Epithelial cell of prostate (primary cell): Measurements from ENCODE around the gene SIDT2.
"Not testable (repeated sequence)": the region's sequence is repeated elsewhere in the genome, so short reads cannot be mapped to it uniquely, and the experiment has no call there.

ENCODE experiments used
- DNase-seq: peaks from one replicate; pipeline ENCODE4 v3.0.0-alpha.2; 2011; ENCODE audit warnings: low read depth, low spot score
- H3K27ac ChIP-seq: fragments of 450-650 bp; 2 replicates; pipeline ENCODE4 v1.5.1; 2017; ENCODE audit warnings: mild to moderate bottlenecking

The SIDT2 gene

DNA sequence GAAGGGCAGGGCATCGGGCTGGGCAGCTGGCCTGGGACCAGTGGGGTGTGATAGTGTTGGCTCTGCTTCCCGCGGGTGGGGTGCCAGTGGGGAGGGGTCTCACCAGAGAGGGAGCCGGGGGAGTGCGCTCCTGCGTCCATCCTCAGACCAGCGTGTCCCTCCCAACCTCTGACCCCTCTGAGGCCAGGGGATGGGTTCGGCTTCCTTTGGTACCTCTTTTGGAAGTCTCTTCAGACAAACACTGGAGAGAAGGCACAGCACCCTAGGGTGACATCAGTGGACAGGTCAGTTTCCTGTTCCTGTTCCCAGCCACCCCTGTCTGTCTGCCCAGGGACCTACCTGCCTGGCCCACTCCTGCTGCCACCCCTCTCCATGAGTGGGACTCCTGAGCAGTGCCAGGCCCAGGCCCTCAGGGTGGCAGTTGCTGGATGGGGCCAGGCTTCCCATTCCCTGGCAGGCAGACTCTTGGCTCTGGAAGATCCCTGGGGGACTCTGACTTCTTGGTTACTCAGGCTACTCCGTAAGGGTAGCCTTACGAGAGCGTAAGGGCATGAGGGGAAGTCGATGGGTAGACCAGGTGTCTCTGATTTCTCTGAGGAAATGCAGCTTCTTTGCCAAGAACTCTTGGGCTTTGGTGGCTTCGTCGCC lies 23.2 kb downstream of the SIDT2 start:
- no peak overlapping the region for H3K27ac ChIP-seq
- DNase-seq = no peak

DNA sequence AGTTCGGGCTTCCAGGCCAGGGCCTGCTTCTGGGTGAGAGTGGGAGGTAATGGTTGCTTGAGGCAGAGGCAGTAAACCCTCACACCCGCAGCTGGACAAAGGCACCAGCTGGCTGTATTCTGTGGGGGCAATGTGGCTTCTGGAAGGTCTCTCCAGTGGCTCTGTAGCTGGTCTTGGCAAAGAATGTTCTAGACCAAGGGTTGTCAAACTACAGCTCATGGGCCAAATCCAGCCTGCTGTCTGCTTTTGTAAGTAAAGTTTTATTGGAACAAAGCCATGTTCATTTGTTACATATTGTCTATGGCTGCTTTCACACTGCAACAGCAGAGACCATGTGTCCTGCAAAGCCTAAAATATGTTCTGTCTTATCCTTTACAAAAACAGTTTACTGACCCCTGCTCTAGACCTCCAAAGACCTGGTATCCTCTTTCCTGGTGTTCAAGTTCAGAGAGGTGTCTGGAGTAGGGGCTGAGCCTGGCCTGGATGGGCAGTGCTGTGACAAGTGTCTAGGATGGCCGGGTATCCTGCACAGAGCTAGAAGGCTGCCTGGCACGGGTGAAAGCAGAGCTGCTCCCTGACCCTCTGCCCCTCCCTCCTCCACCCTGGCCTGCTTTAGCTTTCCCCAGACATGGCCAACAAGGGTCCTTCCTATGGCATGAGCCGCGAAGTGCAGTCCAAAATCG lies 24.0 kb downstream of the SIDT2 start:
- DNase-seq = no peak
- H3K27ac ChIP-seq = no peak overlapping the region

DNA sequence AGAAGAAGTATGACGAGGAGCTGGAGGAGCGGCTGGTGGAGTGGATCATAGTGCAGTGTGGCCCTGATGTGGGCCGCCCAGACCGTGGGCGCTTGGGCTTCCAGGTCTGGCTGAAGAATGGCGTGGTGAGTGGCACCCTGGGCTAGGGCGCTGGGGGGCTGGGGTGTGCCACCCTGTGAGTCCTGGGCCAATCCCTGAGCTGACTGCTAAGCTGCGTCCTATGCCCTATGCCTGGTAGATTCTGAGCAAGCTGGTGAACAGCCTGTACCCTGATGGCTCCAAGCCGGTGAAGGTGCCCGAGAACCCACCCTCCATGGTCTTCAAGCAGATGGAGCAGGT lies 24.5 kb downstream of the SIDT2 start:
- no peak for DNase-seq
- no peak overlapping the region for H3K27ac ChIP-seq

DNA sequence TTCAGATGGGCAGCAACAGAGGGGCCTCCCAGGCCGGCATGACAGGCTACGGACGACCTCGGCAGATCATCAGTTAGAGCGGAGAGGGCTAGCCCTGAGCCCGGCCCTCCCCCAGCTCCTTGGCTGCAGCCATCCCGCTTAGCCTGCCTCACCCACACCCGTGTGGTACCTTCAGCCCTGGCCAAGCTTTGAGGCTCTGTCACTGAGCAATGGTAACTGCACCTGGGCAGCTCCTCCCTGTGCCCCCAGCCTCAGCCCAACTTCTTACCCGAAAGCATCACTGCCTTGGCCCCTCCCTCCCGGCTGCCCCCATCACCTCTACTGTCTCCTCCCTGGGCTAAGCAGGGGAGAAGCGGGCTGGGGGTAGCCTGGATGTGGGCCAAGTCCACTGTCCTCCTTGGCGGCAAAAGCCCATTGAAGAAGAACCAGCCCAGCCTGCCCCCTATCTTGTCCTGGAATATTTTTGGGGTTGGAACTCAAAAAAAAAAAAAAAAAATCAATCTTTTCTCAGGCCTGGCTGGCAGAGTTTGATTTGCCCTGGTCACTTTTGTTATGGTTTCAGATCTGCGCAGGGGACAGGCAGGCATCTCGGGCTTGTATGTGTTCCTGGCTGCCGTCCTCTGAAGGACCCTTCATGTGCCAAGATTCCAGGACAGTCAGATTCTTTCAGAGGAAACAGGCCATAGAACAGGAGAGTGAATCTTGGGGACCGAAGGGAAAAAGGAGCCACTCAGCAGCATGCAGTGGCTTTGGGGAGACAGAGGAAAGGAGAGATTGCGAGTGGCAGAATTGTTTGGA lies 25.9 kb downstream of the SIDT2 start:
- DNase-seq = no peak
- H3K27ac ChIP-seq = no peak overlapping the region

DNA sequence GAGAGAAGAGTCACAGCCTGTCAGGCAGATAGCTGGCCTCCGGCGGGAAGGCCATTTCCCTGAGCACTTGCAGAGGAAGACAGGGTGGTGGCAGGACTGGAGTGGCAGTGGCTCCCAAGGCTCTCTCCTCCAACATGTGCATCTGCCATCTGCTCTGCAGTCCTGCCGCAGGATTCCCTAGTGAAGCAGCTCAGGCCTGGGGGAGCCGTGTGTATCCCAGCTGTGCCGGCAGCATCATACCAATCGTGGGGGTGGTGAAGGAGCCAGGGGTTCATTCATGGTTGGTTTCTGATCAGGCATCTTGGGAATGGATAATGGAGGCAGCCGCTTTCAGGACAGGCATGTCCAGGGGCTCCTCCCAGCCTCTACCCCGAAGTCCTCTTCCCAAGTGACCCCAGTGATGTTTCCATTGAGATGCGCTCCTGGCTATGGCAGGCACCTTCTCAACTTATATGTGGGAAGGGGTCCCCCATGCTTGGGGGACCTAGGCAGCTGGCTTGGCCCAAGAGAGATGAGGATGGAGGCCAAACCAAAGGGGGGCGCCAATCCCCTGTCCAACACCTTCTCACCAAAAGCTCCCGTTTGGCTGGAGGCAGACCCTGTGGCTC lies 26.8 kb downstream of the SIDT2 start:
- no peak for DNase-seq
- H3K27ac ChIP-seq = no peak overlapping the region

DNA sequence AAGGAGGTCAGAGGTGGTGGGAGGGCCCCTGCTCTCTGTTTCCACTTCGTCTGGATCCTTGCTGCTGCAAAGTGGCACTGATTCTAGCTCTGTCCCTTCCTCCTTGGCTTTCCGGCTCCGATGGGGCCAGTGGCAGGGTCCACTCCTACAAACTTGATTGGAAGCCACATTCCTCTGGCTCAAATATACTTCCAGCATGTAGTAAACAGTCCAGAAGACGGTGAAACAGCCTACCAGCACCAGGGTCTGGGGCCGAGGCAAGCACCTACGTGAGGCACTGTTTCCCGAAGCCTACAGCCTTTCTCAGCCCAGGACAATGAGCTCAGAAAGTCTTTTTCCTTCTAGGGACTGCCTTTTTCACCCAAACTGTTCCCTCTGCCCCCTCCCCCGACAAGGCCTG lies 27.6 kb downstream of the SIDT2 start:
- not testable (repeated sequence) for DNase-seq, H3K27ac ChIP-seq

DNA sequence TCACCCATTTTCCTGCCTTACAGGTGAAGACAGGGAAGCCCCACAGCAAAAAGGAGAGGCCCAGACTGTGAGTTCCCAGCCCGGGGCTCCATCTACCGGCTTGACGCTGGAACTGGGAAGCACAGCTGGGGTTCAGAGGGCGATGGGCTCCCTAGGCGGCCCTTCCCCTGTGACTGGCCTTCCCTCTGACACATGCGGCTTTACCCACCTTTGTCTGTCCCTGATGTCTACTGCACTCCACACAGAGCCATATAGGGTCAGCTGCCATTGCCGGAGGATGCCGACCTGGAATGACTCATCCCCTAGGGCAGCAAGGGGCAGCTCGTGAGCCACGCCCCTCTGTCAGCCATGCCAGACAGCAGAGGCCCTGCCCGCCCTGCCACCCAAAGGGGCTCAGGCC lies 28.3 kb downstream of the SIDT2 start:
- not testable (repeated sequence) for DNase-seq, H3K27ac ChIP-seq

DNA sequence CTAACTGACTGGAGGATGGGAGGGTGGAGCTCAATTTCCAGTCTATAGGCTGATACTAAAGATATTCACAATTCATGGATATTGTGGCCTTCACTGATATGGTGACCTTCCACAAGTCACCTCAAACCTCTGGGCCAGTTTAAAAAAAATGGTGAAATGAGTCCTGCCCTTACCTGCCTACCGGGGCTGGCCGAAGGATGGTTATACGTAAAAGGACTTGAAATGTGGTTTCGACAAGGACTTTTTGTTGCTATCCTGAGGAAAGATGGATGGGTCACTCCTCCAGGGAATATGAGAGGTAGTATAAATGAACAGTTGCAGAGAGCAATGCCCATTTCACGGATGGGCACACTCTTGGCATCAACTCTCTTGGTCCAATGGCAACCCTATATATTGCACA lies 28.9 kb downstream of the SIDT2 start:
- DNase-seq, H3K27ac ChIP-seq: not testable (repeated sequence)

DNA sequence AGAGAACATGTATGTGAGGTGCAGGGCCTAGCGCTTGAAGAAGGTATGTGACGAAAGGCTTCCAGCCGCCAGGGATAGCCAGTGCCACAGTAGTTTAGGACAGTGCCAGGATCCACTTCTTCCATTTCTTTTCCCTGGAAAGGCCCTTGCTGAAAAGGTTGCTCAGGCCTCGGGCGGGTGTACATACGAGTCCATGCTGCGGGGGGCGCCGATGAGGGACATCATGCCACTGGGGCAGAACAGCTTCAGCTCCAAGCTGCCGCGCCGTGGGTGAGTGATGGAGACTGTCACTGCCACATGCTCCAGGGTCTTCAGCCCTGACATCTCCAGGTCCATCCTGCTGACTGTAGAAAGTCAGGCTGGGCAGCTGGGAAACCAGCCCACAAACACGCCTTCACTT lies 30.2 kb downstream of the SIDT2 start:
- not testable (repeated sequence) for H3K27ac ChIP-seq, DNase-seq

DNA sequence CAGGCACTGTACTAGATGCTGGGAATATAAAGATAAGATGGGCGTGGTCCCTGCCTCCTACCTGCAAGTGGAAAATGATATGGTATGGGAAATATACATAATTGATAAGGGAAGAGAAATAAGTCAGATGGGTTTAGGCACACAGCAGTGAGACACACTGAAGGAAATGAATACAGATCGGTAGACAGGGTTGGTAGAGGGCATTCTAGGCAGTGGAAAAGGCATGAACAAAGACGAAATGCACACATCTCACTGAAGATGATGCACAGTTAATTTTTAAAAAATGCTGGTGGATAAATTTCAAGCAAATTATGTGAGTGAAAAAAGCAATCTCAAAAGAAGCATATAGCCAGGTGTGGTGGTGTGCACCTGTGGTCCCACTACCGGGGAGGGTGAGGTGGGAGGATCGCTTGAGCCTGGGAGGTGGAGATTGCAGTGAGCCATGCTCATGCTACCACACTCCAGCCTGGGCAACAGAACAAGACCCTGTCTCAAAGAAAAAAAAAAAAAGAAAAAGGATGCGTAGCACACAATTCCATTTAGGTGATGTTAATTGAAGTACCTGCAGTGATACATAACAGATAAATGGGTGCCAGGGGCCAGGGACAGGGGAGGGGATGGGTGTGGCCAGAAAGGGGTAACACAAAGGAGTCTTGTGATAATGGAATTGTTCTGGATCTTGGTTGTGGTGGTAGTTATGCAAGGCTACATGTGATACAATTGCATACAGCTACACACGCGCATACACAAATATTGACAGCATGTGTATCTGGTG lies 31.0 kb downstream of the SIDT2 start:
- DNase-seq, H3K27ac ChIP-seq: not testable (repeated sequence)

DNA sequence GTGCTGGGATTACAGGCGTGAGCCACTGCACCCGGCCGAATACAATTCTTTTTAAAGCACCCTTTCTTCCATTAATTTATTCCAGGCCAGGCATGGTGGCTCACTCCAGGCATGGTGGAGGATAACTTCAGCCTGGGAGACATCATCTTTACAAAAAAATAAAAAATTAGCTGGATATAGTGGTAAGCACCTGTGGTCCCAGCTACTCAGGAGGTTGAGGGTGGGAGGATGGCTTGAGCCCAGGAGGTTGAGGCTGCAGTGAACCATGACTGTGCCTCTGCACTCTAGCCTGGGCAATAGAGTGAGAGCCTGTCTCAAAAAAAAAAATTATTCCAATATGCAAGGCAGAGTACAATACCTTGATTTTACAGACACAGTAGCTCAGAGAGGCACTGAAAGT lies 32.1 kb downstream of the SIDT2 start:
- no peak for DNase-seq
- no peak overlapping the region for H3K27ac ChIP-seq

DNA sequence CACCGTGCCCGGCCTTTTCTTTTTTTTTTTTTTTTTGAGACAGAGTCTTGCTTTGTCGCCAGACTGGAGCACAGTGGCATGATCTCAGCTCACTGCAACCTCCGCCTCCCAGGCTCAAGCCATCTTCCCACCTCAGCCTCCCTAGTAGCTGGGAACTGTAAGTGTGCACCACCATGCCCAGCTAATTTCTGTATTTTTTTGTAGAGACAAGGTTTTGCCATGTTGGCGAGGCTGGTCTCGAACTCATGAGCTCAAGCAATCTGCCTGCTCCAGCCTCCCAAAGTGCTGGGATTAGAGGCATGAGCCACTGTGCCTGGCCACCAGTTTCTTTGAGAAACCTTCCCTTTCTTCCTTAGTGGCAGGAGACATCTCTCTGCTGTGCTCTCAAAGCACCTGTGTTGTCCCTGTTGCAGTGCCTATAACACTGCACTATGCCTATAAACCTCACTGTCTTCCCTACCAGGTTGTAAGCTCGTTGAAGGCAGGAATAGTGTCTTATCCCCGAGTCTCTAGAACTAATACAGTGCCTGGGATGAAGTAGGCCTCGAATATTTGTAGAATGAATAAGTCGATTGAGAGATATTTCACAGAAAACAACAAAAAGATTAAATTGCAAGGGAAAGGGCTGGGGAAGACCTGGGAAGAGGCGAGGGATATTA lies 34.3 kb downstream of the SIDT2 start:
- H3K27ac ChIP-seq = no peak overlapping the region
- no peak for DNase-seq

DNA sequence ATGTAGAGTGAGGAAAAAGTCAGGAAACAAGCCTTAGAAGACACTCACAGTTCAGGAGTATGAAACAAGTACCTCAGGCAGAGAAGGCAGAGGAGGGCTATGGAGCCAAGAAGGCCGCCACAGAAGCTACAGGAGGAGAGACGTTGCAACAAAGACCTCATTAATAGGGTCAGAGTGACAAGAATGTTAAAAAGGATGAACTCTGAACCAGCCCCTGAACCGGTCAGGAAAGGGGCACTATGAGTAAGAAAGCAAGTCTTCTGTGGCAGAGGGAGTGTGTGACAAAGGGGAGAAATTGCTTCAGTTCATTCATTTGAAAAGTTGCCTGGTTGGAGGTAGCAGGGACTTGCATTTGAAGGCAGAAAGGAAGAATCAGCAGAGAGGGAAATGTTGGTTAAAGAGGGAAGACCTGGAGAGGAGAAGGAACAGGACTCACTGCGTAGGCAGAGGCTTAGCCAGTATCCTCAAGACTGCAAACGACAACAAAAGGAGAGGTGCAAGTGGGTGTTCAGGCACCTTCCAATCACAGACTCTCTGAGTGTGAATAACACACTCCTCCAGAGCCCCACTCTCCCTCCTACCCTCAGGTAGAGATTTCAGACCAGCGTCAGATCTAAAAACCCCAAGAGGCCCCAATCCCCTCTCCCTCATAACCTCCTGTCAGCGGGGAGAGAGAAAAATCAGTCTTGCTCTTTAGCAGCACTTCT lies 36.0 kb downstream of the SIDT2 start:
- no peak overlapping the region for H3K27ac ChIP-seq
- no peak for DNase-seq

DNA sequence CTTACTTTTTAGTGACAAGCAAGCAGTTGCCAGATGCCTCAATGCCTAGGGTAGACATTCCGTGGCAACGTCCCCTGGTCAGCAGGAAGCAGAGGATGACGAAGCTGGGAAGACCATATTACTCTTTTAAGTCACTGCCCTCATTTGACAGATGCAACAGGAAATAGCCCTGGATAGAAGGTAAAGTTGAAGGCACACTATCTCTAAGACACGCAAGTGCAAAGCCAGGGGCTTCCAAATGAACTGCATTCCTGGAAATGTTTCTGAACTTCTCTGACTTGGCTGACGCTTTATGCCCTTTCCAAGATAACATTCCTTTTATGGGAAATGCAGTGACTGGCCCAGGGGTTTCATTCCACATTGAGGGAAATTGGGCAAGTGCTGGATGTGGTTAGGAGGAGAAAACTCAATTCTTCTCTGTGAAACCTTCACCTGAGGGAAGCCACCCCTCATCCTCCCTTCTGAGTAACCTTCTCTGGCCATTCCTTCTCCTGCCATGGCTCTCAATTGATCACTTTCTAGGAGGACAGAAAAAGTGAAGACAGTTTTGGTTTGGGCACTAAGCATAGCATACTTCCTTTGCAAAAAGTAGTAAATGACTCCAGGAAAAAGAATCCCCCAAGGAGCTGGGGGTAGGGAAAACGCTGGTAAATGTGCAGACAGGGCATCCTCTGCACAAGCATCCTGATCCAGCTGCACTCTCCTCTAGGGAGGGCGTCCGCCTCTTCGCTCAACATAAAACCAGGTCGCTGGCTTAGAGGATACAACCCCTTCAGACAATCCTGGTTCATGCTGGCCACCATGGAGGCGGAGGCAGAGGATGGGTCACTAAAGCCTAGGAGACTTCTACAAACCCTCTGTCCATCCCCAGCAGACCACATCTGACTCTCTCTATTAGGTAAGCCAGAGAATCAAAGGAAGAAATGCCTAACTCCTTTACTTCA lies 38.9 kb downstream of the SIDT2 start:
- no peak overlapping the region for H3K27ac ChIP-seq

DNA sequence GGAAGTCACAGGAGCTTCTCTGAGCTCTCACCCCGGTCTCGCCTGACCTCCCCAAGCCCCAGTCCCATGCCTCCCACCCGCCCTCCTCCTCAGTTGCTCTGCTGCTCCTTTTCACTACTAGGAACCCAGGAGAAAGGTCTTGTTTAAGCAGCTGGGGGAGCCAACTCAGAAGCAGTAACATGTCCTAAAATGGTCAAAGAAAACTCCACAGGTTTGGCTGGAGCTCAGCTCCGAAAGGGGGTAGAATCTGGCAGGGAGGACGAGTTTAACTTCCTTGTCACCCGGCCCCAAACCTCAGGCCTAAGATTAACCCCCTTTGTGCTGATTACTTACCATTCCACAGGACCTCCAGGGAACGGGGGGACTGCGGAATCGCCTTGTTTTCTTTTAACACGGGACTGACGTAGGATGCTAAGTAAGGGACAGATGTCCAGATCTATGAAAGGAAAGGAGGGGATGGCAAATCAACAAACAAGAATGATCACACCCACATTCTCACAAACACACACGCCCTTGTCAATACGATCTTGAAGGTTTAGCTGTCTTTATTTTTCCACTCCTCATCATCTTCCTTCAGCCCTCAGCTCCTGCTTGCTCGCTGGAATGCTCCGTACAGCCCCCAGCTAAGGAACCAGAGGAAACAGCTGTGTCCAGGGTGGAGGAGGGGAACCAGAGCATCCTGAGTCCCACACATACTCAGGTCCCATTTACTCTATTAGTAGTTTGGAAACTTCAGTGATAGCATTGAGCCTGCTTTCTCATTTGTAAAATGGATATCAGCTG lies 39.8 kb downstream of the SIDT2 start:
- H3K27ac ChIP-seq = no peak overlapping the region

More for the DNA sequence above, 38.9 kb downstream of the SIDT2 start:
- DNase-seq = no peak

DNA sequence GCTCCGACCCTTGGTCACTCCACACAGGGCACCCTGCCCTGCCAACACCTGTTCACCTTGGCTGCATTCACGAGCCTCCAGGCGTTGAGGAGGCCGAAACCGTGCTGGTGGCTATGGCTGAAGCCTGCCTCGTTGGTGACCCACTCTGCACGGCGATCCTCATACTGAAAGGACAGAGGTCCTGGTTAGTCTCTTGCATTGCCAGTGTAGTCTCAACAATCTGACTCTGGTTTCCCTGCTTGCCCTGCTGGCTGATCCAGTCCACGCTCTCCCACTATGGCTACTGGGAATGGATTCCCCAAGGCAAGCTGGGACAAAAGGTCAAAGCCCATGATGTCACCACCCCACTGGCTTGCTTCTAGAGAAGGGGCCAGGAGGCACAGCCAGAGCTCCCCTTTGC lies 40.5 kb downstream of the SIDT2 start:
- H3K27ac ChIP-seq = no peak overlapping the region
- no peak for DNase-seq

More for the DNA sequence above, 39.8 kb downstream of the SIDT2 start:
- no peak for DNase-seq

DNA sequence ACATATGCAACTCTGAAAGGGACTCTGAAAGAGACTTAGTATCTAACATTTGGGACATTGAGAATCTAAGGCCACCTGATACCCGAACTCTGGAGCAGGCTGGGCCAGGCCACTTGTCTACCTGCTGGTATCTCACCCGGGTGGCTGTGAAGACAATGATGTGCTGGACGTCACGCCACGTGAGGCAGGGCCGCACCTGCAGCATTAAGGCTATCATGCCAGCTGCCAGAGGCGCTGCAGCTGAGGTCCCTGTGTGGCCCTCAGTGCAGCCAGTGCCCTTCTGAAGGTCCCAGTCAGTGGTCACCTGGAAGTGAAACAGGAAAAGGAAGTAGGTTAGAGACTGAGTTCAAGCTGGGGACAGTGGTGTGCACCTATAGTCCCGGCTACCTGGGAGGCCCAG lies 40.9 kb downstream of the SIDT2 start:
- DNase-seq = no peak
- no peak overlapping the region for H3K27ac ChIP-seq
